HEK293 (cell line): Measurements from ENCODE around the gene NAPB.

ENCODE experiments used
- ZBTB21 ChIP-seq: fragments of 450-650 bp; formaldehyde crosslinking; IDR thresholded peaks from 2 replicates; pipeline ENCODE4 v1.5.1; 2017; ENCODE audit warnings: missing biosample characterization, missing genetic modification characterization
- ZNF174 ChIP-seq: fragments of 450-650 bp; formaldehyde crosslinking; IDR thresholded peaks from 2 replicates; pipeline ENCODE4 v1.5.0; 2017; ENCODE audit warnings: missing biosample characterization, mild to moderate bottlenecking, missing genetic modification characterization
- ZNF214 ChIP-seq: fragments of 450-650 bp; formaldehyde crosslinking; IDR thresholded peaks from 2 replicates; pipeline ENCODE4 v1.5.1; 2017; ENCODE audit warnings: missing biosample characterization, mild to moderate bottlenecking, missing genetic modification characterization, borderline replicate concordance
- ZNF416 ChIP-seq: fragments of 450-650 bp; formaldehyde crosslinking; IDR thresholded peaks from 2 replicates; pipeline ENCODE4 v1.5.1; 2016; ENCODE audit warnings: missing biosample characterization, missing genetic modification characterization
- ZNF621 ChIP-seq: fragments of 450-650 bp; formaldehyde crosslinking; IDR thresholded peaks from 2 replicates; pipeline ENCODE4 v1.5.1; 2017; ENCODE audit warnings: missing biosample characterization, missing genetic modification characterization
- TF ChIP-seq, protein P1 (sequence below): fragments of 450-650 bp; formaldehyde crosslinking; IDR thresholded peaks from 2 replicates; pipeline ENCODE4 v1.5.1; 2017; ENCODE audit warnings: missing biosample characterization, mild to moderate bottlenecking, missing genetic modification characterization, moderate library complexity
- TF ChIP-seq, protein P2 (sequence below): fragments of 450-650 bp; formaldehyde crosslinking; IDR thresholded peaks from 2 replicates; pipeline ENCODE4 v1.5.1; 2016; ENCODE audit warnings: missing biosample characterization, missing genetic modification characterization

DNA sequence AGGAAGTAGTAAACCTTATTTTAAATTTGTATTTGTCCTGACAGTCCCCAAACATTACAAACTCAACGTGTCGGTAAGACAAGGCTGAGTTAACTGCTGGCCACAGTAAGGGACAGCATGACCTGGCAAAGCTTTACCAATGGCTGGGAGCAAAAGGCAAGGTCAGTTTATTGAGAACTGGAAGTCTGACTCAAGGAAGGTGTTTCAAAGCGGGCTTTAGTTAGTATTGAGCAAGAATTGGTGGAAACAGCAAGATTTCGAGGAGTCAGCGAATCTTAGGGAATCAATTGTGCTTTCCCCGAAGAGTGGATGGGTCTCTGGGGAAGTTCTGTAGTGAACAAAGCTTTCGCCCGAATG, 60.2 kb downstream of the NAPB start:
- TF ChIP-seq, protein P1, sequence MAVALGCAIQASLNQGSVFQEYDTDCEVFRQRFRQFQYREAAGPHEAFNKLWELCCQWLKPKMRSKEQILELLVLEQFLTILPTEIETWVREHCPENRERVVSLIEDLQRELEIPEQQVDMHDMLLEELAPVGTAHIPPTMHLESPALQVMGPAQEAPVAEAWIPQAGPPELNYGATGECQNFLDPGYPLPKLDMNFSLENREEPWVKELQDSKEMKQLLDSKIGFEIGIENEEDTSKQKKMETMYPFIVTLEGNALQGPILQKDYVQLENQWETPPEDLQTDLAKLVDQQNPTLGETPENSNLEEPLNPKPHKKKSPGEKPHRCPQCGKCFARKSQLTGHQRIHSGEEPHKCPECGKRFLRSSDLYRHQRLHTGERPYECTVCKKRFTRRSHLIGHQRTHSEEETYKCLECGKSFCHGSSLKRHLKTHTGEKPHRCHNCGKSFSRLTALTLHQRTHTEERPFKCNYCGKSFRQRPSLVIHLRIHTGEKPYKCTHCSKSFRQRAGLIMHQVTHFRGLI, result no peak
- TF ChIP-seq ZNF214 (tag by site-specific recombination) (no peak), ZNF174 (tag by site-specific recombination) (no peak), ZBTB21 (no peak), ZNF416 (tag by site-specific recombination) (no peak), ZNF621 (tag by site-specific recombination) (no peak)
- TF ChIP-seq, protein P2, sequence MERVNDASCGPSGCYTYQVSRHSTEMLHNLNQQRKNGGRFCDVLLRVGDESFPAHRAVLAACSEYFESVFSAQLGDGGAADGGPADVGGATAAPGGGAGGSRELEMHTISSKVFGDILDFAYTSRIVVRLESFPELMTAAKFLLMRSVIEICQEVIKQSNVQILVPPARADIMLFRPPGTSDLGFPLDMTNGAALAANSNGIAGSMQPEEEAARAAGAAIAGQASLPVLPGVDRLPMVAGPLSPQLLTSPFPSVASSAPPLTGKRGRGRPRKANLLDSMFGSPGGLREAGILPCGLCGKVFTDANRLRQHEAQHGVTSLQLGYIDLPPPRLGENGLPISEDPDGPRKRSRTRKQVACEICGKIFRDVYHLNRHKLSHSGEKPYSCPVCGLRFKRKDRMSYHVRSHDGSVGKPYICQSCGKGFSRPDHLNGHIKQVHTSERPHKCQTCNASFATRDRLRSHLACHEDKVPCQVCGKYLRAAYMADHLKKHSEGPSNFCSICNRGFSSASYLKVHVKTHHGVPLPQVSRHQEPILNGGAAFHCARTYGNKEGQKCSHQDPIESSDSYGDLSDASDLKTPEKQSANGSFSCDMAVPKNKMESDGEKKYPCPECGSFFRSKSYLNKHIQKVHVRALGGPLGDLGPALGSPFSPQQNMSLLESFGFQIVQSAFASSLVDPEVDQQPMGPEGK, result no peak
